GM18499 (cell line): ENCODE results near the gene KCNMA1.
"Not testable (repeated sequence)": the region's sequence is repeated elsewhere in the genome, so short reads cannot be mapped to it uniquely, and the experiment has no call there.

Source experiments
- ATAC-seq: cut with Tn5 transposase; IDR thresholded peaks from one replicate; pipeline ENCODE4 v1.9.1; 2021; ENCODE audit warnings: moderate number of reproducible peaks; ENCODE audit not compliant: insufficient read depth, unreplicated experiment

Gene KCNMA1

DNA sequence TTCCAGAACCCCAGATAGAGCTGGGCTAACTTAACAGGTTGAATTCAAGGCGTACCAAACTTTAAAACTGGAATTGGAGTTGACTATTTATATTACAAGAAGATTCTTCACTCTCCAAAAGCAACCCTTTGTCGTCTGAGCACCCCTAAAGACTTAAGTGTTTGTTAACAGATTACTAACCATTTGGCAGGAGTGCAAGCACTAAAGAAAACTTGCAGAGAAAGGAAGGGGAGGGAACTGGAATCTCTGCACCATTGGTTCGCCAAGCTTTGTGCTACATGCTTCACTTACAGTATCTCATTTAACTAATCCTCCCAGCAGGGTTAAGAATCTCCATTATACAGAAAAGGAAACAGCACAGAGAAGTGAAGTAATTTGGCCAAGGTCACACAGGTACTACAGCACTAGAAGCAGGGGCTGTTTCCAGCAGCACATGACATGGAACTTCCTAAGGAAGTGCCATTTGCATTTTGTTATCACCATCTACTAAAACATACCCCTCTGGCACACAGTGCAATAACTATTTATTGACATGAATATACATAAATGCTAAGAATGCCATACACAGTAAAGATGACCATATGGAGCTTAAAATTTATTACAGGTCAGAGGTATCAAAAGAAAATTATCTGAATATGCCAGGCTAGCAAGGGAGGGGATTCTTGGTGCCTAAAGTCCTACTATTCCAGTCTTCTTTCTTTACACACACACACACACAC is 201.2 kb downstream of the KCNMA1 start:
- ATAC-seq = no peak

DNA sequence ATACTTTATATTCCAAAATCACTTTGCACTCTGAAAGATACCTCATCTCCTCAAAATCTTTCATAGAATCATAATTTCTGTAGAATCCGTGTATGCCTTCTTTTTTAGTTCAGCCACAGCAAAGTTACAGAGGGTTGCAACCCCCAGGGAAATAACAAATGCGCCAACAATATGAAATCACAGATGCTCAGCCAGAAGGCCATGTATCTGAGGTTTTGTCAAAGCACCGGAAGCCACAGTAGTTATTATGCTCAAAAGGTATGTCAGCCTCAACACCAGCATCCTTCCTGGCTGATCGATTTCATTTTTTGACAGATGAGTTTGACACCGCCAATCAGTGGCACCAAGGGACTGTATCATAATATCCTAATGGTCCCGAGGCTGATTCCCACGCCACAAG is 204.1 kb downstream of the KCNMA1 start:
- no peak for ATAC-seq

DNA sequence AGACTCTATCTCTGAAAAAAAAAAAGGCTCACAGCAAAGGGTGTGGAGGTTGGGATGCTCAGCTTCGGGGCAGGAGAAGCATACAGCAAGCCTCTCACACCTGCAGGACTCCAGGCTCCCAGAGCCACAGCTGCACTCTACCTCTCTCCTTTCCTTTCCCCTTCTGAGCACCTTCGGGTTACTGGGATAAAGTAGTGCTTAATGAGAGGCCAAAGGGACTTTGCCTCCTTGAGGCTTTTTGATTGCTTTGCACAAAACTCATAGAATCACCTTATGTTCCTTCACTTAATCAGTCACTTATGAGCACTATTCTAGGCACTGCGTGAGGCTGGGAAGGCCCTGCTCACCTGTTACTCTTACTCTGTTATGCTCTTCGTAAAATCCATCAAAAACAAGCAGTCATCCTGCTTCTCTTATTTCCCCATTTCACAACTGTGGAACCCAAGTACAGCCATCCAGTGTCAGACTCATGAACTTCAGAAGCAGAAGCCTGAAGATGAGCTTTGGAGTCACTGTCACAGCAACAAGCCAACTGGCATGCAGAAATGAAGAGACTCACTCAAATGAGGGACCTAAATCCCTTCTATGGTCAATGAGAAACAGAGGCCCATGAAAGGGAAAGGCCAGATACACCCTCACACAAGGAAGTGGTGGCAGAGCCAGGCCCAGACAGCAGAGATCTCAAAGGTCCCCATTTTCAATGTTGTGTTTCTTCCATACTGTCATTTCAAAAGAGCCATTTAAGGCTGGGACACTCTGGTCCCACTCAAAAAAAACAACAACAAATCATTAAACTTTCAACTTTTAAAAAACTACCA is 205.4 kb downstream of the KCNMA1 start:
- ATAC-seq = no peak

DNA sequence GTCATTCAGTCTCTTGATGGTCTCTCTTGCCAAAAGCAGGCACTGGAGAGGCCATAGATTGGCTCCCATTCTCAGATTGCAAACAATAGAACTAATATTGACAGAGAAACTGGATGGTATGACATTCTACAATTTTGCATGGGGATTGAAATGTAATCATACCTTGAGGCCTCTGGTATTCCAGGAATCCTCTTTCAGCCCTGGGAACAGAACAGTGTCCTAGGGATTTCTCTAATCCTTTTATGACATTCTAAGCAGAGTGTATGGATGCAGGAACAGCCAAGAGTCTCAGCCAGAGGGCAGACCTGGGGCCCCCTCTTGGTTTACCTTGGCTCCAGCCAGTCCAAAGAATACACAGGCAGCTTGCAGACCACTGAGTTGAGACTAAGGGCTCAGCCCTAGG is 206.4 kb downstream of the KCNMA1 start:
- no peak for ATAC-seq

DNA sequence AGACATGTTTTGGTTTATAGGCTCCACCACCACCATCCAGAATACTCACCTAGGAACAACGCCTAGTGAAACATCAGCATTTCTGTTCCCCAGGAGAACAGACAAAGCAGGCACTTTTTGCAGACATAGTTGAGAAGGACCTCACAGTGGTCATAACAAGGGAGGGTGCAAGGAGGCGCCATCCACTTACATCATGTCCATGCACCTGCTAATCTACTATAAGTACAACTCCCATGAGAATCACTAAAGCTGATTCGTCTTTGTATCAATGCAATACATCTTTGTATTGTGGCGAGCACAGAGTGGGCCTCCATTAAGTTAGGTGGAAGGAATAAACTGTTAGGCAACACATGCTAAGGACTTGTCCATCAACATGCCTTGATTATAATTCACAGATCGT is 207.1 kb downstream of the KCNMA1 start:
- no peak for ATAC-seq

DNA sequence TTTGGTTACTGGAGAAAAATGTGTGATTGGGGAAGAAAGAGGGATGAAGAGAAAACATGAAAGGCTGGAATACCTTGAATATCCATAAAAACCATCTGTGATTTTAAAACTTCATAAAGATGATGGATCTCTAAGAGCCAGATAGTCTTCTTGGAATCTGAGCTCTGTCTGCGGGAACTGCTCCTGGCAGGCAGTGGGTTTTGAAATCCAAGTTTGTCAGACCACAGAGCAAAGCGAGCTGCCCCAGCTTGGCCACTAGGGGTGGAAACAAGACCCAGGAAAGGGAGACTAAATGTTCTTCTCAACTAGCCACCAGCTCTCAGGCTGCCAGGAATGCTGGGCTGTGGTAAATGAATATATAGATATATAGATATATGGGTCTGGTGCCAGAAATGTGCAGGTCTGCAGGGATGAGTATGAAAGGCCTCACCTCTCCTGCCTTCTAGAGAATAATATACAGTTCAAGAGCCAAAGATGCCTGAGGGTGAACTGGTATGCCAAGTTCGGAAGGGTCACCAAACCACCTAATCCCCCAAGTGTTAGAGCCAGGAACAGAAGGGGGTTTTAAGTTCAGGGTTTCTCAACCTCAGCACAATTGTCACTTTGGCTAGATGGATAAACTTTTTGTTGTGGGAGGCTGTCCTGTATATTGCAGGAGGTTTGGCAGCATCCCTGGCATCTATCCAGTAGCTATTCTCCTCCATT is 208.8 kb downstream of the KCNMA1 start:
- no peak for ATAC-seq

DNA sequence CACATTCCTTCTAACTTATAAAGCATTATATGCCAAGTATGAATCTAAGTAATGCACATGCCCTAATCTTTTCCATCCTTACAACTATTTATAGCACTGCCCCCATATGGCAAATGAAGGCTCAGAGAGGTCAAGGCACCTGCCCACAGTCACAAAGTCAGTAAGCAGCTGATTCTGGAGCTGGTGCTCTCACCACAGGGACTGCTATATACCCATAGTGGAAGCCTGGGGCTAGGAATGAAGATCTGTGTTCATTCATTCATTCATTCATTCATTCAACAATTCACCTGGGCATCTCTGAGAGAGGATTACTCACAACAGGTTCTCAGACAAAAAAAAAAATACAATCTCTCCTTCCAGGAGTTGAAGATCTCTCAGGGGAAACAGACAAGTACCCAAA is 213.4 kb downstream of the KCNMA1 start:
- no peak for ATAC-seq

DNA sequence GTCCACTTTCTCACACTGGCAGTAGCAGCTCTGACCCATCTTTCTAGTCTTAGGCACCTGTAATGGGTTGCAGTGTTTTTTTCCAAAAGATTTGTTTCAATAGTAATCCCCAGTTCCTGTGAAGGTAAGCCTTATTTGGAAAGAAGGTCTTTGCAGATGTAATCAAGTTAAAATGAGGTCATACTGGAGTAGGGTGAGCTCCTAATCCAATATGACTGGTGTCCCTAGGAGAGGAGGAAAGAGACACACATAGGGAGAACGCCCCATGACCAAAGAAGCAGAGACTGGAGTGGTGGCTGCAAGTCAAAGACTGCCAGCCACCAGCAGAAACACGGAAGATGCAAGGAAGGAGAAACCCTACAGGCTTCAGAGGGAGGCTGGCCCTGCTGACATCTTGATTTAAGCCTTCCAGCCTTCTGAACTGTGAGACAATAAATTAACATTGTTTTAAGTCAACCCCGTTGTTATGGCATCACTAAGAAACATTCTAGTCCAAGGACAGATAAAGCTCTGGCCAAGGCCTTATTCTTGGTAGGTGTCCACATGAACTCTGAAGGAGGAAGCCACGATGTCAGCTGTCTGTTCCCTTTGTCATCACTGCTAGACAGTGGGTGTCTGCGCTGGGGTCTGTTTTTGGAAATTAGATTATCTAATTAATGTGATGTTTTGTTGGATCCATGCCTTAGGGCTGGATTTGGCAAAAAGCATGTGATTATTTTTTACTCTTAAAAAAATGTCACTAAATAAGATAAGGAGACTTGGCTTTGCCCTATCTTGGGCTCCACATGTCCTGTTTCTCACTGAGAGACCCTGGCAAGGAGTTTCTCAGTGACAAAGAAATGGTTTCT is 214.9 kb downstream of the KCNMA1 start:
- ATAC-seq = no peak

DNA sequence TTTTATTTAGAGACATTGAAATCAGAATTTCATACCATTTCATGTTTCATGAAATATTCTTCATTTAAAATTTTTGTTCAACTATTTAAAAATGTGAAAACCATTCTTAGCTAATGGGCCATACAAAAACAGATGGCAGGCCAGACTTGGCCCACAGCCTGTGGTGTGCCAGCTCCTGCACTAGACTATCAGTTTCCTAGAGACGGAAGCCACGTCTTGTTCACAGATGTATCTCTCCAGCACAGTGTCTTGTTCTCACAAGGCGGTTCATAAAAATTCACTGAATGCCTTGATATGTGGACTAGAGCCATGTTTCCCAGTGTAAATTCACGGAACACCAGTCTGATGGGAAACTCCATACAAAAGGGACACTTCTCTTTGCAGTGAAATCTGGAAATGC is 216.0 kb downstream of the KCNMA1 start:
- no peak for ATAC-seq

DNA sequence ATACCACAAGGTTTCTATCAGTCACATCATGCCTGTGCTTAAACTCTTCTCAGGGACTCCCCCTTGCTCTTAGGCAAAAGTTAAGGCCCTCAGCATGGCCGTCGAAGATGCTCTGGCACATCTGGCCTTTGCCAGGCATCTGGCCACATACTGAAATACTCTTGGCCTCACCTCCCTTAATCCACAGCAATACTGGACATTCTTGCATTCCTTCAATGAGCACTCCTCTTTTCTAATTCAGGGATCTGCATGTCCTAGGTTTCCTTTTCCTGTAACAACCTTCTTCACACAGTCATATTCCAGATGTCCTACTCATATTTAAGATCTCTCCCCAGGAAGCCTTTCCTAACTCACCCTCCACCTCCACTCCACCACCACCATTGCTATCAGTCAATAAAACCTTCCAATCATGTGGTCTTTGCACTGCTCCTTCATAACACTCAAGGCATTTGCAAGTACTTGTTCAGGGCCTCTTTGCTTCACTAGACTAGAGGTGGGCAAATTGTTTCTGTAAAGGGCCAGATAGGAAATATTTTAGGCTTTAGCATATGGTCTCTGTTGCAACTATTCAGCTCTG is 216.6 kb downstream of the KCNMA1 start:
- ATAC-seq = no peak

DNA sequence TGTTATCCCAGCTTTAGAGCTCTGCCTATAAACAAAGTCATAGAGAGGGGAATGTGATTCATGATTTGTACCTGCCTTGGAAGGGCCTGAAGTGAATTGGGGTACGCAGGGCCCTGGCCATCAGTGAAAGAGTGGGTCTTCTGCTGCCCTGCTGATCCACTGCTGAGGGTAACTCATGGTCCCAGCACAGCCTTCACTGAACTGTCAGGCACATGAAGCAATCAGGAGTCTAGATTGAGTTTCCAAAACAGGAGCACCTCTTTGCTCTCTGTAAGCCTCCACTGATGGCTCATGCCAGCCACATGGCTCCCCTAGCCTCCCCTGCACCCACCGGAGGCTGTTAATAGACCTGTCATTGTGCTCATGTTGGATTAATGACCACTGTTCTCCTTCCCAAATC is 217.6 kb downstream of the KCNMA1 start:
- no peak for ATAC-seq

DNA sequence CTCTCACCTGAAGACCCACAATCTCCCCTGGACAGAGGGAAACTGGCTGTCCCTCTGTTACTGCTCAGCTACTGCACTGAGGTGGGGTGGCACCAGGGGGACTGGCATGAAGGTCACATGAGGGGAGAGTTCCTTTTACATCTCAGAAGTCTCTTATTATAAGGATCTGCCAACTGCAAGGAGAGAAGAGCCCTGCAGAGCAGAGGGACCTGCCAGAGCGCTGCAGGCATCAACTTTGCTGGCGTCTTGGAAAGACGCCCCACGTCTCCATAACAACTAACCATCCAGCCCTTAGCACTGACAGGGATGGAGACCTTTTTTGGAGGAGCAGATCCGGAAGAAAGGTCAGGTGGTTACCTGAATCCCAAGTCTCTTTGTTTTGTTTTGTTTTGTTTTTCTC is 218.6 kb downstream of the KCNMA1 start:
- no peak for ATAC-seq

DNA sequence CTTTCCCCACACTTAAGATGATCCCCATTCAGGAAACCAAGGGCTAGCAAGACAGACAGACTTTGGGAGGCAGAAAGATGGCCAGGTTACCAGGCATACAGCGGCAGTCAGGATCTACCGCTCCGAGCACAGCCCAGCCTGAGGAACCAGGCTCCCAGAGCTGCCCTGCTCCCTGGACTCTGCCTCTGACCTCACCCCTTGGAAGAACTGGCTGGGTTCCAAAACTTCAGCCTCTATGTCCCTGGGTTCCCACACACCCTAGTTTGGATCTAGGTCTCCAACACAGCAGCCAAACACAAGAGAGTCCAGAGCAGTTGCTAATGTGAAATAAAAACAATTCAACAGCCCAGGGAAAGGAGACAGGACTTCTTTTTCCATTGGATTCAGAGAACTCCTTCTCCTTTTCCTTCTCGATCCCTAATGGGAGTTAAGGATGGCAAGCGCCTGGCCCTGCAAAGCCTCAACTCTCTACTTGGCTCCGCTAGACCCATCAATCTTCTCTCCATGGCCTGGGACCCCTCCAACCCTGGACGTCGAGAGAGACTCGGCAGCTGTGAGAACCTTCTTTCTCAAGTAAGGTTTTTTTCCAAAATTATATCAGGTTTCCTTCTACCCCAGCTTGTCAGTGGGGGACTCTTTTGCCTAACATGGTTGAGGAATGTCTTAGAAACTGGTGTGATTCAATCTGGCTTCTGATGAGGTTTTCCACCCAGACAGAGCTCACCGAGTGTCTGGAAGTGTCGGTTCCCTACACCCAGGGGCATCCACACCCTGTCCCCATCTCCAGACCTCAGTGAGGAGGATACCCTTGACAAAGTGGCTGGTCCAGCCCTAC is 219.6 kb downstream of the KCNMA1 start:
- ATAC-seq = no peak

DNA sequence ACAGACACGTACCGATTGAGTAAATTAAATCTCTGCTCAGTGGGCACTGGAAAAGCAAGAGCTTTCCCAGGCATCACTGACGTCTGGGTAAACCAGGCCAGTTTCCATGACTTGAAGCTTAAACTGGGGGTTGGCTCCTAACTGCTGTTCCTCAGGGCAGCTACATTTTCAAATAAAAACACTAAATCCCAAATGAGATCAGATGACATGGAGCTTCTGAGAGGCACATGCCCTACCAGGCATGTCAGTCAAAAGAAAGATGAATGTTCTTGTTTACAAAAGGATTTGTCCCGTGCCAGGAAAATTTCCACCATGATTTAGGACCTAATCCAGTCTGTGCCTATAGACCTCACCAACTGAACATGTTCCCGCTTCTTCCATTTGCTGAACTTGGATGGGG is 220.2 kb downstream of the KCNMA1 start:
- no peak for ATAC-seq

DNA sequence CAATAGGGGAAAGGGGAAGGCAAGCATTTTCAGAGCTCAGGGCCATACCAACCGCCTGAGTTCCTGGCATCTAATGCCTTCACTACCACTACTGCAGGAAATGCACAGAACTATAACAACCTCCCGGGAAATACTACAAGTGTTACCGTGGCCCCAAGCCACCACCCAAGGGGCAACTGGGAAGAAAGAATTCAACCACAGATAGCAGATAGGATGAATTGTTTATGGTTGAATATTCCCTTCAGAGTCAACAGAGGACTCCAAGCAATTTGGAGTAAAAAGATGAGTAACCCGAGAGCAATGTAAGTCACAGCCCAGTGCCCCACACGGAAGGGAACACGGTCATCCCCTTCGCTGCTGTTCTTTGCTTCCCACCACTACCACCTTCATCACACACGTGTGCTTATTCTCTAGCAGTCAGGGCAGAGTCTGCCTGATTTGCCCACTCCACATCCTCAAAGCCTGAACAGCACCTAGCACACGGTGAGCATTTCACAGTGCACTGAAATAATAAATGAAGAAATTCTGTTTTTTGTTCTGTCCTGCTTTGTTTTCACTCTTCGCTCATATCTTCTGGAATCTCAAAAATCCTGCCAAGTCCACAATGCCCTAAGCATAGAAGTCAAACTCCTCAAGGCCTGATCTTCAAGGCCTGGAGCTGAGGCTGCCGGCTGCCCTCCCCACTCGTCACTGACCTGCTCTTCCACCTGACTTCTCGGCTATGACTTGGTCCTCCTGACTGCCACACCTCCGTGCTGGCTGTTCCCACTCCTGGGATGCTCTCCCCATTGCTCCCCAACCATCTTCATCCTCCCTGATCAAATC is 221.1 kb downstream of the KCNMA1 start:
- no peak for ATAC-seq

DNA sequence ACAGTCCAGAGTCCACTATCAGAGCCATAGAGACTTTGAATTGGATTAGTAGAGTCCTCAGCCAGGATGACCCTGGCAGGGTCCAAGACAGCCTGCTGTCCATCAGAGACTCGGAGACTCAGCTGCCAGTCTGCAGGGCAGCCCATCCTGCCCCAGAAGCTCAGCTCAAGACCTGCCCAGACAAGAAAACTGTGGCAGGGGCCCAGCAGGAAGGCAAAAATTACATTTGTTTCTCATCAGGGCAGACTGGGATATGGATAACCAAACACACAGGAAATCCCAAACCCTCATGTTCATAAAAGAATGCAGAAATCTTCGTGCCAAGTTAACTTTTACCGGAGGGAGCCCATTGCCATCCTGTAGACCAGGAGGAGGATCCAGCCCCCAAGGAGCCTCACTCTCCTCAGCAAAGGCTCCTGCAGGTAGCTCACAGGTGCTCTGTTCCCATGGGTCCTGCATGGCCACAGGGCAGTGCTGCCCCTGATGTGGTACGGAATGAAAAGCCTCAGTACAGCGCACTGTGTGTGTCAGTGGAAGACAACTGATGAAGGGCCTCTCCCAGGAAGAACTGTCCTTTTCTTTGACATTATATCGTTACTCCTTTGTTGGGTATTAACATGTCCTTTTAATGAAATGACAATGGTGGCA is 222.2 kb downstream of the KCNMA1 start:
- no peak for ATAC-seq

DNA sequence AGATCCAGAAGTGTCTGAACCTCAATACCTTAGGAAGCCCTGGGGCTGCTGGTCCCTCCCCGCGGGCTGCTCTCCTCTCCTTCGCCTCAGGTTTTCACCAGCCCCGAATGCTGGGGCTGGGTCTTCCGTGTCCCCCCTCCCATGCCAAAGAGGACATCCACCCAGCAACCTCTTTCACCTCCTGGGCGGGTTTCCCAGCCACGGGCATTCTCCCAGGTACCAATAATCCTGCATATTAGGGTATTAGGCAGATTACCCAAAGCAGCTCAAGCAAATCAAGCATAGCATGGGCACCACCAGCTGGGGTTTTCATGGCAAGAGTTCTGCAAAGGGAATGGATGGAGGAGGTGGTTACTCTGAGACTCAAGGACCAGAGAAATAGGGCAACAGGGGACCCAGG is 224.4 kb downstream of the KCNMA1 start:
- ATAC-seq = no peak

DNA sequence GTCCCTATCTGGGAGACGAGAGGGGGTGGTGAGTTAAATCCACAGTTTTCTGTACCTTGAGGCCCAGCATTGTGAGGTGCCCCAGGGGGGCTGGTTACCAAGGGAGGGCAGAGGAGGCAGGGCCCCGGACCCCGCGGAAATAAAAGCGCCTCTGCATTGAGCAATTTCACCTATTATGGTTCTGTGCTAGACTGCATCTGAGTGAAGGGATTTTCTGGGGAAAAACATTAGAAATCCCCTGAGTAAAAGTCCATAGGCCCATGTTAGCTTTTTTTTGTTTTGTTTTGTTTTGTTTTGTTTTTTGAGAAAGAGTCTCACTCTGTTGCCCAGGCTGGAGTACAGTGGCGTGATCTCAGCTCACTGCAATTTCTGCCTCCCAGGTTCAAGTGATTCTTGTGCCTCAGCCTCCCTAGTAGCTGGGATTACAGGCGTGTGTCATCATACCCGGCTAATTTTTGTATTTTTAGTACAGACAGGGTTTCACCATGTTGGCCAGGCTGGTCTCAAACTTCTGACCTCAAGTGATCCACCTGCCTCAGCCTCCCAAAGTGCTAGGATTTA is 225.0 kb downstream of the KCNMA1 start:
- ATAC-seq = not testable (repeated sequence)
